Prostate gland (tissue), 1 donor: ENCODE measurements around the gene ANKRD33.

Experiments used
- POLR2A ChIP-seq: fragments of 450-650 bp; IDR thresholded peaks from one replicate; pipeline ENCODE4 v1.6.1; 2016; ENCODE audit warnings: antibody characterized with exemption, mild to moderate bottlenecking
- POLR2AphosphoS5 ChIP-seq: sonication (generic); formaldehyde crosslinking; IDR thresholded peaks from one replicate; pipeline ENCODE4 v1.6.1; 2017; ENCODE audit warnings: antibody characterized with exemption

DNA sequence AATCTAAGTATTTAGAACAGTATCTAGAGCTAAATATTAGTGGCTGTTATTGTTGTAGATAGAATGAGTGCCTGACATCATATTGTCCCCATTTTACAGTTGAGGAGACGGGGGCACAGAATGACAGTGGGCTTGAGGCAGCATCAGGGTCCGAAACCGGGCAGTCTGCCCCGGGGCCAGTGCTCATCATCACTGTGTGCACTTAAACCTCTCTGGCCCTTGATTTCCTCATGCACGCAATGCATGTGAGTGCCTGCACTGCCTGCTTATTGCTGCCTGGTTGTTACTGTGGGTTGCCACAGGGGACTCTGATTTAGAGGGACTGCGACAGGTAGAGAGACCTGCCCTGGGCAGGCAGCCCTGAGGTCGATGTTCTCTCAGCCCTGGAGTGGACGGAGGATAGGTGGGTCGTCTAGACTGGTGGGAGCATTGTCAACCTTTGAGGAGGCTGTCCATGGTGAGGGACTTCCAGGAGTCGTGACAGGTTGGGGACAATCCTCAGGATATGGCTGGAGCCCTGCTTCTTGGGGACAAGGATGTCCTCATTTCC lies 29.2 kb downstream of the ANKRD33 start:
- TF ChIP-seq POLR2A (no peak), POLR2AphosphoS5 (no peak)
